Stimulated activated CD8-positive, alpha-beta memory T cell treated with anti-CD3 and anti-CD28 coated beads, Interleukin-4, amount 100 ng/mL, for 4 hours (primary cell): Measurements from ENCODE around the gene HPCAL1.

ENCODE experiments used
- DNase-seq, 2 donors: peaks; one replicate each; pipeline ENCODE4 v3.0.0-alpha.2; 2020; ENCODE audit warnings: low read depth in 2 of 2, low spot score in 1 of 2

The HPCAL1 gene

DNA sequence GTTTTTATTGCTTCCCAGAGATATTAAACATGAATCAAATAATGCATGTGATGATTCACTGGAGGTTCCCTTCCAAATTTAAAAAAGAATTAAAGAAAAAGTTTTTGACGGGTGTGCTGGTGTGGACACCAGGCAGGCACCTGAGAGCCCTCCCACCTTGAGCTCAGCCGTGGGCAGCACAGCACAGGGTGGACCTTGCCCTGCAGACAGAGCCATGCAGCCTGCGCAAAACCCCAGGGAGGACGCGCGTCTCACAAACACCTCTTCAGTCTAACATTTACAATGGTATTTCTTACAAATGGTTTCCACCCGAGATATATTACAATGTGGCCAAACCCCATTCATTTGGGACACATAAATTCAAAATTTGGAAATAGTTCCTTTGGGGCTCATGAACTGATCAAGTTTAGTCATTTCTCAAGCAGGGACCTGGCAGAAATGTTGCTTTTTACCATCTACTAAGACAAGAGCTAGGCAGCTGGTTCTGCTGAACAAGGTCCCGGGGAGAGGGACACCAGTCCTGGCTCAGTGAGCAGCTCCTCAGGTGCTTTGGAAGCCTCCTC is 100.0 kb downstream of the HPCAL1 start:
- DNase-seq: no peak

DNA sequence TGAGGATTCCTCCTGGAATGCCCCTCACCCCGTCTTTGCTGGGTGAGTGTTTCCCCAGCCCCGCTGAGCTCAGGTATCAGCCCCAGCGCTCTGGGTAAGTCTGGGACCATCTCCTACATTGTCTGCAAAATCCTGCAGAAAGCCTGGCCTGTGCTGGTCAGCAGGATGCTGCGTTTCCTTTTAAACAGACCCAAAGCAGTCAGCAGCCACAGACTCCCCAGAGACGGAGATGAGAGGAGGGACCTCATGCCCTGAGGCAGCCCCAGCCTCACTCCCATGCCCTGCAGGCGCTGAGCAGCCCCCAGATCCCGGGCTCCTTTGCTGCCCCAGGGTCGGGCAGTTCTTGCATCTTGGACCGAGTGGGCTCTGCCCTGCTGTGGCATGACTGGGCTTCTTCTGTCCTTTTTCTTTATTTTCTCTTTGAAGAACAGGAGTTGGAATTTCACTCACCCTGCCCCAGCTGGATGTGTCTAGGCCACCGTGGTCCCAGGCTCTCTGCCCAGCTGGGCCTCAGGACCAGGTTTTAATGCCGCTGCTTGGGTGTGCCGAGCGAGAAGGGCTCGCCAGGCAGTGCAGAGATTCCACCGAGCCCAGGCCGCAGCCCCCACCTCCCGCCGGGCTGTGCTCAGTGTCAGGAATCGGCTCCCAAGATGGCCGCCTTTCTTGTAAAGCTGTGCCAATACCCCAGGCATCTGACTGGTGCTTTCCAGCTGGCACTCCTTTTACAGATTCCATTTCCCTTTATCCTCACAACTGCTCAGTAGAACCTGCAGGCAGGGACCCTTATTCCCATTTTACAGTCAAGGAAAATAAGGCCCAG is 101.8 kb downstream of the HPCAL1 start:
- no peak for DNase-seq

DNA sequence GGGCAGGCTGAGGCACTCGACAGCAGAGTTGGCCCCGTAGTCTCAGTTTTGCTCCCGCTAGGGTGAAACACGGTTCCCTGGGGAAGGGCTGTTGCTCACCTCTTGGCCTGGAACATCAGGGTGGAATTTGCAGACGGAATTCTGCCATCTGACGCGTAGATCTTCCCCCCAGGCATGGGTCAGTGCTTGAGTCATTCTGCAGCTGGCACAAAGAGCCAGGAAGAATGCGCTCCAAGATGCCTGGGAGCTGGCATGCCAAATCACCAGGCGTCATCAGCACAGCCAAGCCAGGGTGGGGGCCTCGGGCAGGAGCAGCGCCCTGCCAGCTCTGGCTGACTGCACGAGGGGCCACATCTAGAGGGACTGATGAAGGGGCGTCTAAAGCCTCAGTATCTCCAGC is 102.7 kb downstream of the HPCAL1 start:
- DNase-seq: no peak

DNA sequence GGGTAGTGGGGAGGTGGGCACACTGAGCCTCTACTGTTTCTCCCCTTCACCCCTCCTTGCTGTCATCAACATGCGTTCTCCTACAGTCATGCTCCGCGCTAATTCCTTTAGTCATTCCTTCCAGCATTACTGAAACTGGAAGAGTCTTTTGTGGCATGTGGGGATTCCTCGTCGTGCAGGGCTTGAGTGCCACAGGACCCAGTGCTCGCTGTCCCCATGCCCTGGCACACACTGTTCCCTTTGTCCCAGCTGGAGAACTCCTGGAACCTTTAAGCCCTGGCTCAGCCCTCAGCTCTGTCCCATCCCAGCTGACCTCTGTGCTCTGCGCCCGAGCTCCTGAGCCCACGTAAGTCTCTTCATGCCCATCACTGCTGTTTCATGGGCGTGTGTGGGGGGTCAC is 103.3 kb downstream of the HPCAL1 start:
- no peak for DNase-seq

DNA sequence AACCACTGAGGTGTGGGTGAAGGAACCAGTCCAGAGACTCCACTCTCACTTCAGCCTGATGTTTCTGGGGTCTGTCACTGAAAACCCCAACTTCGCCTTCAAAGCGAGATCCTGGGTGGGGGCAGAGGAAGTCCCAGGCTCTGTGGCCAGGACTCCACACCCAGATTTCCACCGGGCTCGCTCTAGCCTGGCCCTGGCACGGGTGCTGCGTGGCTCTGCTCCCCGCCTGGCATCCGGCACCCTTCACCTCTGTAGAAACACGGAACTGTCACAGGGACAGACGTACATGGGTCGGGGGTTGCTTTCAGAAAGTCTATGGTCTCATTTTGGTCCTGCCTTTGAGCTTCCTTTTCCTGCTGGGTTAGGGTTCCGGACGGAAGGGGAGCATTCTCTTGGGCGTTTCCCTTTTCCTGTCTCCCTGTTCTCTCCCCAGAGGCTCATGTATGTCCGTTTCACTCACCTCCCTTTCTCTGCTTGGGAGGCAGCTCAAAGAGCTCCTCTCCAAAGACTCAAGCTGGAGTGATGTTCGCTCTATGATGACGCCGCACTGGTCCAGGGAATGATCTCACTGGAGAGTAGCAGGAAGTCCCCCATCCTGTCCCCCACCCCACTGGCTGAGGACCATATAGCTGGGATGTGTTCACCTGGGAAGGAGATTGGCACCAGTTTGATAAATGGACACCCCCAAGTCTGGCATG is 103.9 kb downstream of the HPCAL1 start:
- DNase-seq: no peak

DNA sequence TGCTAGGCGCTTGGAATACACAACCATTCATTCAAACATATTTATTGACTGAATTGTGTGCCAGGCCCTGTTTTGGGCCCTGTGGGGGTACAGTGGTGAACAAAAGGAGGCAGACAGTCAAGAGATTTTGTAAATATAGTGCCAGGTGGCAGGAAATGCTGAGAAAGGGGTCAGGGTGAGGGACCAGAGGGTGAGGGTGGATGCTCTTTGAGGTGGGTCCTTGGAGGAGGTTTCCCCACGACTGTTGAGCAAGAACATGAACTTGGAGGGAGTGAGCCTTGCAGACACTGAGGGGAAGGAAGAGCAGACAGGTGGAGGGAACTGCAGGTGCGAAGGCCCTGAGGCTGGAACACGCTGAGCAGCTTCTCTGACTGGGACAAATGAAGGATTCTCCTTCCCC is 104.7 kb downstream of the HPCAL1 start:
- DNase-seq: no peak

DNA sequence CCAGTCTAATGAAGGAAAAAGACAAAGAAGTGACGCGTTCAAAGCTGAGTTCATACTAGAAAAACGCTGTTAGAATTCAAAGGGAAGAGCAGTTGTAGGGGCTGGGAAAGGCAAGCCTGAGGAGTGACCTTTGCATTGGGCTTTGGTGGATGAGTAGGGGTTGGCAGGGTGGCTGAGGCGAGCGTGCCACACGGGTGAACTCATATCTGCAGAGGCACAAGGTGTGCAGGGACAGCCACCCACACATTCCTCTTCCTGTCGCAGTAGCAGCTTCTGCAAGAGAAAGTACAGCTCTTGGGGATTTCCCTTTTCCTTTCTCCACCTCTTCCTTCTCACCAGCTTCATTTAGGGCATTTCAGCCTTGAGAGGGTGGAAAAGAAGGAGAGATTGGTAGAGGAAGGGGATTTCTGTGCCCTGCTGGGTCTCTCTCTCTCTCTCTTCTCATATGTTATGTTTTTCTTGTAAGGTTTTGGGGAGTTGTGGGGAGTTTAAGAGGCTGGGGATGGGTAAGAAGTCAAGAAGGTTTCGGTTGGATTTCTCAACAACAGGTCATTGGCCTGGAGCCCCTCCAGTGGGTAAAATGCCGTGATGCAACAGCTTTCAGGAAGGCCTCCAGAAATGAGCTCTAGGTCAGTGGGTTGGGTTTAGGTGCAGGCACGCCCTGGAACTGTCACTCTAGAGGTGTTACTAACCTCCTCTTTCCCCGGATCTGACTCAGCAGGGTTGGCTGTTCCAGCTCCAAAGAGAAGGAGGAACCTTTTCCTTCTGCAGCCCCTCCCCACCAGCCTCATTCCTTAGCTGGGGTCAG is 105.3 kb downstream of the HPCAL1 start:
- peak; percentile 21 to 42 for DNase-seq

DNA sequence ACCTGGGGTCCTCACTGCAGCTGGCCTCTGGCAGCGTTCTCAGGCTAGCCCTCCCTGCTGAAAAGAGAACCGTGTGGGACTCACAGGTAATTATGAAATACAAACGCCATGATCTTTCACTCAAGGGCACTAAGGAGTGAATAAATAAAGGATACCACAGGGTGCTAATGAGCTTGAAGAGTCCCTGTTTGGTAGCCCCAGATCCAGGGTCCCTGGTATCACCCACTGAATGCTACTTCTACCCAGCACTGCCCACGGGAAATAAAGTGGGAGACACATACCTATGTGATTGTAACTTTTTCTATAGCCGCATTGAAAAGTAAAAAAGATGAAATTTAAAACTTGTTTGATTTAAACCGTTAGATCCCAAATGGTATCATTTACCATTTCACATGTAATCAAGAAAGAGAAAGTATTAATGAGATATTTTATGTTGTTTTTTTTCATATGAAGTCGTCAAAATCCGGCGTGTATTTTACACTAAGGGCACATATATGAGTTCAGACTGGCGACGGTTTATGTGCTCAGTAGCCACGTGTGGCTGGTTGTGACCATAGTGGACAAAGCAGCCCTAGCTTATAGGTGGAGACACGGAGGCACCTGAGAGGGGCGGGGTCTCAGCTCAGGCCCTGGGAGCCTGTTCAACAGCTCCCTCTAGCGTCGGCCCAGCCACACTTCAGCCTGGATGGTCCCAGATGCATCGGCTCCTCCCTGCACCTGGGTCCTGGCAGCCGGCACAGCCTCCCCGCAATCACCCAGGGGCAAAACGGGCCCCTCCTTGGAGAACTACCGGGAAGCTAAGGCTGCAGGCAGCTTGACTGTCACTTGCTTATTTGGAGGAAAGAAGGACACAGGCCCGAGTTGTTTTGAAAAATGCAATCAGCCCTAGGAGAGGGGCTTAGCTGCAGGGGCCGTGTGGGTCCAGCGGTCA is 106.2 kb downstream of the HPCAL1 start:
- DNase-seq: peak; percentile 52 to 64

DNA sequence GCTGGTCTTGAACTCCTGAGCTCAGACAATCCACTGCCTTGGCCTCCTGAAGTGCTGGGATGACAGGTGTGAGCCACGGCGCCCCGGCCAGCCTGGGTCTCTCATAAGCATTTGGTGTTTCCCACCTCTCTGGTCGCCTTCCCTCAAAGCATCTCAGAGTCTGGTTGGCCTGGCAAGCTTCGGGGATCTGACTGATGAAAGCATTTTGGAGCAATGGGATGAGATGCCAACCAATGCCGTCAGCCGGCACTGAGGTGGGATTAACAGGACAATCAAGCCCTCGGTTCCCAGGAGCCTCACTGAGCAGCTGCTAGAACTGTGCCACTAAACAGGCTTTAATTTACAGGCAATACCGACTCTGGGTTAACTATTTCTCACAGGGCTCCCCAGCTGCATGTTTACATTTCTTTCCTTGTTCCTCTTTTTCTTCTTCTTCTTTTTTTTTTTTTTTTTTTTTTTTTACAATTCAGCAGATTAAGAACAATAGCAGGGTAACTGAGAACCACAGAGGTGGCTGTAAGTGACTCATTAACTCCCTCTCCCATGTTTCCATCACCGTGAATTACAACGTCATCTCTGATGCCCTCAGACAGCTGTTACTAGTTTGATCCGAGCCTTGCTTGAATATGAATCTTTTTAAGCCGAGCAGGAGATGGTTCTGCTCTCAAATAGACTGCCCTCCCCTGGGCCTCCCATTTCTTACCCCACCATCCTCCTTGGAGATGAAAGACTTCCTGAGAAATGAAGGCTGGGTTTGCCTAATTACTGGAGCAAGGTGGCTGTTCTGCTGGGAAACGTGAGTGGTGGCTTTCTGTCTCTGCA is 107.5 kb downstream of the HPCAL1 start:
- no peak for DNase-seq

DNA sequence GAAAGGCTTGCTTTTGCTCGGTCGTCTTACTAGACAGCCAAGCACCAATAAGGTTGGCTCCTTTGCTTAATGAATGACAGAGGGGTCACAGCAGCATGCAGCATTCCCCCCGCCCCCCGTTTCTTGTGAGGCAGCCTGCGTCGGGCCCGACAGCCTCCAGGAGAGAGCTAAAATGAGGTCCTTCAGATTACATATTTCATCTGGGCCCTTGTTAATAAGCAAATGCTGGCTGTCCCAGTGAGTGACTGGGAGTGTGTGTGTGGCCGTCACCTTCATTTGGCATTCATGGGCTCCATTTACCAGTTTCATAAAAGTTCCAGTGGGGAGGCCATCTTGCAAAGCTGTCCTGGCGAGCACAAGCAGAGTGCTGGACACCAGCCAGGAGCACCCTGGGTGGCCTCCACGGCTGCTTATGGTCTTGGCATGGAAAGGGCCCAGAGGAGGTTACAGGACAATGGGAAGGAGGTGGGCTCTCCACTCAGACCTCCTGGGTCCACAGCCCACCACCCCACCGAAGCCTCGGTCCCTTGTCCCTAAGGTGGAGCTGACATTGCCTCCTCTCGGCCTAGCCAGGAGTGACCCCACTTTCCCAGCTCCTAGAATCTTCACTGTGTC is 108.2 kb downstream of the HPCAL1 start:
- DNase-seq: no peak

DNA sequence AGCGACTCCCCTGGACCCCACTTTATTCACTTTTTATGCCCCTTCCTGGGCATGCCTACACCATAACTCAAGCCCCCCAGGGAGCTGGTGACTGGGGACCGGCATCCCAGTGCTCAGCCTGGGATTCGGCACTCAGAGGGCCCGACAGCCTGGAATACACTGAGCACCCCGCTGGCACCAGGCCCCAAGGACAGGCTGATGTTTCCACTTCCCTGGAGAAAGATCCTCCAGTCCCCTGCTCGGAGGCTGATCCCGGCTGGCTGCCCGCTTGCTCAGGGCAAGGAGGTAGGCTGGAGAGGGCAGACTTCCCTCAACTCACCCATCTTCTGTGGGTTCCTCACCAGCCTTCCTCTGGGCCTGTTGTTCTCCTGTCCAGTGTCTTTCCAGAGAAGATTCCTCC is 108.9 kb downstream of the HPCAL1 start:
- DNase-seq: no peak

DNA sequence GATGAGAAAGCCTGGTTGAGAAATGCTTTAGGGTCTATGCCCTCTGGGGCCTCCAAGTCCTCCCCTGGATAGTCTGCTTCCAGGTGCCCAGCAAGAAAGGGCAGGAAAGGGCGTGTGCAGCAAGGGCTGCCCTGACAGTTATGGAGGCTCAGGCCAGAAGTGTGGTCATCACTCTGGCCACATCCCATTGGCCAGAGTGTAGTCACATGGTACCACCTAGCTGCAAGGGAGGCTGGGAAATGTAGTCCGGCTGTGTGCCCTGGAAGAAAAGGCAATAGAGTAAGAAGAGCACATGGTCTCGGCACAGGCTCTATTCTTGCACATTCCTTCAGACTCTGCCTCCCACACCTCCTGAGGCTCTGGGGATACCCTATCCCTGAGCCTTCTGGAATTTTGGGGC is 109.7 kb downstream of the HPCAL1 start:
- DNase-seq: no peak

DNA sequence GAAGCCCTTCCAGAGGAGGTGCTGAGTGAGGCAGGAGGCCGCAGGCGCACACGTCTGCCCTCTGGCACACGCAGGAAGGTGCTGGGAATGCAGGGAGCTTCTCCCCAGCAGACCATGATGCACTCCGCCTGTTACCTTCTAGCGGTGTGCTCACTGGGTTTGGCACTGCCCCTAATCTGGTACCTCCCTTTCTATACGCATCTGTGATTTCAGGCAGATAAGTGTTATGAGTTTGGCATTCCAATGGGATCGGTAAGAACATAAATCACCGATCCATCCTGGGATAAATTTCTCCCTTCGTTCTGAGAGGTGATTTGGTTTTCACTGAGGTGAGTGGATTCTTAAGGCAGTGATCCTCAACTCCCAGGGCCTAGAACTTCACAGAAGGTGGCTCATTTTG is 110.8 kb downstream of the HPCAL1 start:
- no peak for DNase-seq

DNA sequence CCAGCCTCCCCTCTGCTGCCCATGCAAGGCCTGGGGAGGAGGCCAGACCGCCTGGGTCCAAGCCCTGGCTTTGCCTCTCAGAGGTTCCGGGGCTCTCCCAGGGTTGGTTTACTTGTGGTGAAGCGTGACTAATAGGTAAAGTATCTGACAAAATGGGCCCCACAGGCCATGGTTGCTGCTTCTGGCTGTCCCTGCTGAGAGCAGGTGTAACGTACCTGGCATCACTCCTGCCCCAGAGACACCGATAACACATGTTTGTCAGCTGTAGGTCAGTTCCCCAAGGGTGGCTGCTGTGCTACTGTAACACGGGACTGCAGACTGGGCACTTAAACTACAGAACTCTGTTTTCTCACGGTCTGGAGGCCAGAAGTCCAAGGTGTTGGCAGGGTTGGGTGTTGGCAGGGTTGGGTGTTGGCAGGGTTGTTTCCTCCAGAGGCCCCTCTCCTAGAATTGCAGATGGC is 111.3 kb downstream of the HPCAL1 start:
- no peak for DNase-seq

DNA sequence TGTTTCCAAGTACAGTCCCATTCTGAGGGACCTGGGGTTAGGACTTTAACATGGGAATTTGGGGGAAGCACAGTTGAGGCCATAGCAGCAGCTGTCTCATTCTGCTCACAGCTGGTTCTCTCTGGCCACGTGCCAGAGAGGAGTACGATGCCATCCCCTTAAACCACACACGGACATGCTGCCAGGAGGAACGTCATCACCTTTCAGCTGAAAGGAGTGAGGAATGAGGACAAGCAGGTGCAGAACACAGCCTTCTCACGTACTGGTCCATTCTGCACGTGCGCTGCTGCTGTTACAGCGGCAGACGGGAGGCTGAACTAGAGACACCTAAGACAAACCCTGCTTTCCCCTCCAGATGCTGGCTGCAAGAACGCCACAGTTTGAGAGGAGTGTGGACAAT is 111.9 kb downstream of the HPCAL1 start:
- DNase-seq: no peak

DNA sequence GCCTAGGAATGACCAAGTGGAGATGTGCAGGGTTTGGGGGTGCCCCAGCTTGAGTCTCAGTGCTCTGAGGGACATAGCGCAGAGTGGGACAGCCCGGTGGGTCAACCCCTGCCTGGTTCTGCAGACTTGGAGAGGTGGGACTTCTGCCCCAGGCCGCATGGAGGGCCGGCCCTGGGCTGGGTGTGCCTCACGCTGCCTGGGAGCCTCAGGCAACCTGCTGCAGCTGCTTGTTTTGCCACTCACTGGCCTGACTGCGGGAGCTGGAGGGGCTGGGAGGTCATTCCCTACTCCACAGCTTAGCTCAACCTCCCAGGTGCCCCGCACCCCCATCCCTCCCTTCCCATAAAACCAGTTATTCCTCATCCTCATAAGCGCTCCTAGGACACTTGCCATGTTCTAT is 112.3 kb downstream of the HPCAL1 start:
- no peak for DNase-seq

DNA sequence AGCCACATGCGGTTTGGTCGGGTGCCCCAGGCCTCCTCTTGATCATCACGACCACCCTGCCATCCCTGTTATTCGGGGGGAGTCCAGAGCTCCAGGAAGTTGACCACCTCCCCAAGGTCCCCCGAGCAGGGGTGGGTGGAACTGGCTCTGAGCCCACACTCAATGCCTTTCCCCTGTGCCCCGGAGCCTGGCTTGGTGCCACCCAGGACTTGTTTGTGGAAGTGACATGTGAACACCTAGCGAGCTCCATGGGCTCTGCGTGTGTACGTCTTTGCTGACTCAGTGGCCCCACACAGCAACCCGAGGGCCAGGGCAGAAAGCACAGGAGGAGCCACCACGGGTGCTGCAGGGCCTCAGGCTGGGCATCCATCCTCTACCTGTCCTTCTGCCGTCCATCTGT is 112.9 kb downstream of the HPCAL1 start:
- no peak for DNase-seq

DNA sequence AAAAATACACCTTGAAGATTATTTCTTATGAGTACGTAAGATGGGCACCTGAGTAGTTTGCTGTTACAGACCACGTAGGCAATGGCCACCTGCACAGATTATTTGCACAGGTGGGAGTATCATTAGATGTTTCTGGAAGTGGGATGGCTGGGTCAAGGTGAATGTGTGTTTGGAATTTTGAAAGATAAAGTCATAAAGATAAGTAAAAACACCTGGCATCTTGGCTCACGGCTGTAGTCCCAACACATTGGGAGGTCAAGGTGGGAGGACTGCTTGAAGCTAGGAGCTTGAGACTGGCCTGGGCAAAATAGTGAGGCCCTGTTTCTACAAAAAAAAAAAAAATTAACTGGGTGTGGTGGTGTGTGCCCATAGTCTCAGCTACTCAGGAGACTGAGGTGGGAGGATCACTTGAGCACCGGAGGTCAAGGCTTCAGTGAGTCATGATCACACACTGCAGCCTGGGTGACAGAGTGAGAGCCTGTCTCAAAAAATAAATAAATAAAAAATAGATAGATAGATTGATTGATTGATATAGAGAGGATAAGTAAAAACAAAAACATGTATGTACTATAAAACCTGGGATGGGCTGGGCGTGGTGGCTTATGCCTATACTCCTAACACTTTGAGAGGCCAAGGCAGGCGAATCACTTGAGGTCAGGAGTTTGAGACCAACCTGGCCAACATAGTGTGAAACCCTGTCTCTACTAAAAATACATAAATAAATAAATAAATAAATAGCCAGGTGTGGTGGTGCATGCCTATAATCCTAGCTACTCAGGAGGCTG is 115.0 kb downstream of the HPCAL1 start:
- no peak for DNase-seq
